Body of pancreas (tissue), 4 donors: ENCODE measurements around the gene CDK5RAP2. TPM values are rescaled to one million over a fixed set of nuclear protein-coding genes. Genes with fewer than 3 reads are reported as not detected.
A peak's percentile ranks its signal among the peaks of the same experiment; 100 is the strongest.

Experiments
- ATAC-seq: fragments of 150-250 bp; one replicate; pipeline ENCODE4 v1.9.1; 2016
- DNase-seq, 4 donors: peaks; one replicate each; pipeline ENCODE4 v3.0.0-alpha.2; 2019
- H3K27ac ChIP-seq, 4 donors: fragments of 200-600 bp; sonication (generic); 1 replicate in 3 of 4; 2 replicates in 1 of 4; pipeline versions ENCODE4 v1.5.1 to v1.6.1; 2016 to 2019; ENCODE audit warnings: mild to moderate bottlenecking in 1 of 4, mixed read lengths in 1 of 4, moderate library complexity in 1 of 4
- H3K27me3 ChIP-seq, 2 donors: fragments of 200-600 bp; sonication (generic); one replicate each; pipeline ENCODE4 v1.6.0; 2016; ENCODE audit warnings: mild to moderate bottlenecking in 1 of 2
- H3K36me3 ChIP-seq, 2 donors: fragments of 200-600 bp; sonication (generic); replicated peaks in 1 of 2; 2 replicates each; pipeline ENCODE4 v1.5.1; 2016; ENCODE audit warnings: low read depth in 2 of 2; ENCODE audit not compliant: insufficient read depth in 1 of 2
- H3K4me1 ChIP-seq: fragments of 200-600 bp; sonication (generic); one replicate; pipeline ENCODE4 v1.6.0; 2016
- H3K4me3 ChIP-seq, 2 donors: fragments of 200-600 bp; sonication (generic); 1 replicate in 1 of 2; 2 replicates in 1 of 2; pipeline ENCODE4 v1.5.1; 2016 to 2019
- H3K9me3 ChIP-seq, 3 donors: fragments of 200-600 bp; sonication (generic); 1 replicate in 2 of 3; 2 replicates in 1 of 3; pipeline ENCODE4 v1.5.1; 2016
- POLR2A ChIP-seq, 3 donors: fragments of 450-650 bp; IDR thresholded peaks; one replicate each; pipeline ENCODE4 v1.6.1; 2016; ENCODE audit warnings: antibody characterized with exemption in 3 of 3, mild to moderate bottlenecking in 2 of 3
- WGBS, 2 donors: methylation state at CpG; one replicate each; pipeline ENCODE4 v1.1.5; 2017; 5-methylcytosine and 5-hydroxymethylcytosine counted together
- intact Hi-C: fragments of 100-400 bp; cut with DNase I; formaldehyde crosslinking; loops from one replicate; pipeline ENCODE4 v1.15.1; 2023
- total RNA-seq, 2 donors: library from RNA; depleted of rRNA; stranded (reverse); fragments of >200 nt; gene quantifications; one replicate each; pipeline ENCODE4 v1.1.0, GENCODE V29; 2016
- TF ChIP-seq, protein P1 (sequence below), 7 experiments: fragments of 450-650 bp in 4 of 7; fragments of 200-600 bp in 3 of 7; sonication (generic) in 3 of 7; IDR thresholded peaks; one replicate each; pipeline ENCODE4 v1.5.1; 2016 to 2019; ENCODE audit warnings: antibody characterized with exemption in 7 of 7

CDK5RAP2 gene
- total RNA-seq, 2 donors from 2014 or later, result 21.5 to 45.5 TPM

DNA sequence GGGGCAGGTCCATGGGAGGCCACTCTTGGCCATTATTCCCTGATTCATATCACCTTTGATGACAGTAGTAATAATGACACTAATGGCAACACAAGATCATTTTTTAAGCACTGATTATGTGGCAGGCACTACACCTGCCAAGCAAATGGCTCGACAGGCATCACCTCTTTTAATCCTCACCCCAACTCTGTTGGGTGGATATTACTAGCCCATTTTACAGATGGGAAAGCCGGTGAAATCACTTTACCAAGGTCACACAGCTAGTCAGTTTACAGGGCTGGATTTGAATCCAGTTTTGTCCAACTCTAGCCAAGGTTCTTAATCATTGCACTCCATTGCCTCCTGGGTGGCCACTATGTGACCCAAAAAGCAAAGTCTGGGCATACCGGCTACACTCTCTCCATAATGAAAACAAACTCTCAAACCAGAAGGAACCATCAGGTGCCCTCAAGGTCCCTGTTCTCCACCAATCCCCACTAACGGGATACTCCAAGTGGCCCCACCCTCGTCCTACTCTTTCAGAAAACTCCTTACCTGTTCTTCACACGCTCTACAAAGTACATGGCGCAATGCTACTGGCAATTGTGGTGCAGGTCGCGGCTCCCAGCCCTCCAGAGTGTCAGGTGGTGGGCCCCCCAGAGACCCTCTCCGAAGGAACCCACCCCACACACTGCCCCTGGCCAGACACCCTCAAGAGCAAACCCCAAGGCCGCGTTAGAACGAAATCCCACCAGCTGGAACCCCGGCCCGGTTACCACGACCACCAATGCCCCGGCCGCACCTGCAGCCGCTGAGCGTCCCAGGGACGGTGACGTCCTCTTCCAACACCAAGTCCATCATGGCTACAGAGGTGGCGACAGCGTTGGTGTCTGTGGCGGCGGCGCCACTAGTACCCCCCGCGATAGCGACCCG, 572 bp downstream of the CDK5RAP2 start:
- peak overlapping the region in 3 of 4 donors; percentile 19 to 62 (median 38) for H3K27ac ChIP-seq
- no peak for DNase-seq
- H3K27me3 ChIP-seq, result no peaks in the 10 kb centered on the region
- no peaks in the 10 kb centered on the region for H3K9me3 ChIP-seq
- H3K4me1 ChIP-seq, result peaks cover 18% of the 10 kb centered on the region
- WGBS, 2 donors, result 5 to 12% methylated on average over 10 to 31 of the region's 31 CpGs
- no peak for TF ChIP-seq POLR2A (IDR thresholded peaks at IDR 0.05)
- TF ChIP-seq, protein P1, sequence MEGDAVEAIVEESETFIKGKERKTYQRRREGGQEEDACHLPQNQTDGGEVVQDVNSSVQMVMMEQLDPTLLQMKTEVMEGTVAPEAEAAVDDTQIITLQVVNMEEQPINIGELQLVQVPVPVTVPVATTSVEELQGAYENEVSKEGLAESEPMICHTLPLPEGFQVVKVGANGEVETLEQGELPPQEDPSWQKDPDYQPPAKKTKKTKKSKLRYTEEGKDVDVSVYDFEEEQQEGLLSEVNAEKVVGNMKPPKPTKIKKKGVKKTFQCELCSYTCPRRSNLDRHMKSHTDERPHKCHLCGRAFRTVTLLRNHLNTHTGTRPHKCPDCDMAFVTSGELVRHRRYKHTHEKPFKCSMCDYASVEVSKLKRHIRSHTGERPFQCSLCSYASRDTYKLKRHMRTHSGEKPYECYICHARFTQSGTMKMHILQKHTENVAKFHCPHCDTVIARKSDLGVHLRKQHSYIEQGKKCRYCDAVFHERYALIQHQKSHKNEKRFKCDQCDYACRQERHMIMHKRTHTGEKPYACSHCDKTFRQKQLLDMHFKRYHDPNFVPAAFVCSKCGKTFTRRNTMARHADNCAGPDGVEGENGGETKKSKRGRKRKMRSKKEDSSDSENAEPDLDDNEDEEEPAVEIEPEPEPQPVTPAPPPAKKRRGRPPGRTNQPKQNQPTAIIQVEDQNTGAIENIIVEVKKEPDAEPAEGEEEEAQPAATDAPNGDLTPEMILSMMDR (IDR thresholded peaks at IDR 0.05), result no peak
- ATAC-seq, result peak; percentile 34
- H3K4me3 ChIP-seq, result peak overlapping the region; percentile 82 to 87
- H3K36me3 ChIP-seq, result no peaks in the 10 kb centered on the region
- intact Hi-C loops, result no loop called here

DNA sequence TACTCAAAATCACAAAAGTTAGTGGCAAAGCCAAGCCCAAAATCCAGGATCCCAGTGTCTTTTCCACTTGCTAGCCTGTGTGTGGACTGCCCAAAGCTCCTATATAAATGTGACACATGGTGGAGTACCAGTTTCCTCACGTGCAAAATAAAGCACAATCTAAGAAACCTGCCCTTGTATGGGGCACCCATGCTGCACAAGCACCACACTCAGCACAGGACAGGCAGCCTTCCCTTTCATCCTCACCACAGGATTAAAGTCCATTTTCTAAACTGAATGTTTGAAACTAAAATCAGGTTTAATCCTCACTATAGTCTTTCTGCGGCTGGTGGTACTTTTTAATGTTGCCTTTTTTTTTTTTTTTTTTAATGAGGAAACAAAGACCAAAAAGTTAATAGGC, 5.5 kb downstream of the CDK5RAP2 start:
- WGBS, 2 donors, result 68 to 69% methylated on average over 2 of the region's 2 CpGs
- peaks cover 0 to 4% of the 10 kb centered on the region in 2 donors for H3K36me3 ChIP-seq
- DNase-seq (no peak), ATAC-seq (no peak)
- no peak overlapping the region for H3K27ac ChIP-seq
- peaks cover 25% of the 10 kb centered on the region for H3K4me1 ChIP-seq
- no peaks in the 10 kb centered on the region for H3K27me3 ChIP-seq
- intact Hi-C loops, result no loop called here
- H3K4me3 ChIP-seq, result no peak overlapping the region
- no peaks in the 10 kb centered on the region for H3K9me3 ChIP-seq
- TF ChIP-seq, protein P1 (IDR thresholded peaks at IDR 0.05), result no peak
- no peak for TF ChIP-seq POLR2A (IDR thresholded peaks at IDR 0.05)

DNA sequence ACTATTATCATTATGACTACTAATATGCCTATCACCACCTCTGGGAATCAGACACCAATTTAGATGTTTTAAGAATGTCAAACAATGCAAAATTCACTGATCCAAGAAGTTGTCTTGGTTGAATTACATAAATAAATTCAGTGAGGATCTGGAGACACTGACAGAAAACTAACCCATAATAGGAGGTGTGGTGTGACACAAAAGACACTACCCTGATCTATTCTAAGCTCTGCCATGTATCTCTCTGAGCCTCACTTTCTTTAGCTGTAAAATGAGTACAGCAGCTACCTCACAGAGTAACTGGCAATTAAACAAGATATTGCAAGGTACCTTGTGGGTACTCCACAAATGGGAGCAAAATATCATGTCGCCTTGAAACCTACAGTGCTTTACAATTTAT, 7.5 kb downstream of the CDK5RAP2 start:
- Histone ChIP-seq H3K4me1 (peaks cover 15% of the 10 kb centered on the region), H3K36me3 (peaks cover 0 to 7% of the 10 kb centered on the region in 2 donors), H3K27ac (no peak overlapping the region), H3K4me3 (no peak overlapping the region), H3K9me3 (no peaks in the 10 kb centered on the region), H3K27me3 (no peaks in the 10 kb centered on the region)
- intact Hi-C loops, result no loop called here
- TF ChIP-seq POLR2A (IDR thresholded peaks at IDR 0.05), result no peak
- TF ChIP-seq, protein P1 (IDR thresholded peaks at IDR 0.05), result no peak
- DNase-seq (no peak), ATAC-seq (no peak)
- 85 to 100% methylated on average over 1 of the region's 1 CpG for WGBS, 2 donors

DNA sequence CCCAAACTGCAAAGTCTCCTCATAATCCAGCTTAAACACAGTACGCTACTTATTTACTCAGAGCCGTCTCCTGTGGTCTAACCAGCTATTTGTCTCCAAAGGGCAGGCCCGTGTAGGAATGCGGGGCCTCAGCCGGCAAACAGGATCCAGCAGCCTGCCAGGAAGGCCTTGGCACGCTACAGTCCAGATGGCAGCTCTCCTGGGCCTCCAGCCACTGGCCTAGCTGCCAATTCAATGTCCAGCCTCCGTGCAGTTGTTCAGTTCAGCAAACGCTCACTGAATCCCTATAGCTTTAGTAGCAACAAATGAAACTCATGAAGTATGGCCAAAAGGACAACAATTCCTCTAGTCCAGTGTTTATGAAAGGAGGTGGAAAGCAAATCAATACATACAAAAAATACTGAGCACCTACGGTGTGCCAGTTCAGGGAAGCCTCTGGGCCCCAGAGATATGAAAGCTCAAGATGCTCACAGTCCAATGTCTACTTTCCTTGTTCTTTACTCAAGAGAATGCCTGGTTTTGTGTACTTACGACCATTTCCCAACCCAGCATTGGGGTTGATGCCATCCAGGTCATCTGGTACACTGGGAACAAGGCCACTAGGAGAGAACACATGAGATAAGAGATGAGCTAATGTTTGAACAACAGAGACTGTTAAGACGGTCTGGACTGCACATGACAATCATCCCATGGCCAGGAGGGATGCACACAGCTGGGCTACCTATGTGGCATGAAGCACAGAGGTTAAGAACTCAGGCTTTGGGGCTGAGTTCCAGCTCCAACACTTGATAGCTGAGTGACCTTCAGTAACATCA, 8.3 kb downstream of the CDK5RAP2 start:
- WGBS, 2 donors, result 22% methylated on average over 11 of the region's 11 CpGs
- TF ChIP-seq, protein P1 (IDR thresholded peaks at IDR 0.05), result no peak
- TF ChIP-seq POLR2A (IDR thresholded peaks at IDR 0.05), result no peak
- no peaks in the 10 kb centered on the region for H3K9me3 ChIP-seq
- H3K4me1 ChIP-seq, result peaks cover 15% of the 10 kb centered on the region
- H3K4me3 ChIP-seq, result no peak overlapping the region
- ATAC-seq, result peak; percentile 92
- peaks cover 0 to 7% of the 10 kb centered on the region in 2 donors for H3K36me3 ChIP-seq
- peak; percentile 70 to 80 (median 74) for DNase-seq
- intact Hi-C loops, result no loop called here
- H3K27ac ChIP-seq, result peak overlapping the region in 2 of 4 donors; percentile 61 to 63
- H3K27me3 ChIP-seq, result no peaks in the 10 kb centered on the region
